22Rv1 (cell line): ENCODE measurements around the gene KCTD2.

Experiments used
- CTCF ChIP-seq: fragments of 450-650 bp; IDR thresholded peaks from 2 replicates; pipeline ENCODE4 v1.5.1; 2017; ENCODE audit warnings: mild to moderate bottlenecking
- ZFX ChIP-seq: fragments of 450-650 bp; IDR thresholded peaks from 2 replicates; pipeline ENCODE4 v1.6.1; 2017; ENCODE audit warnings: antibody characterized with exemption, borderline replicate concordance

- TF ChIP-seq CTCF (no peak), ZFX (no peak)
These were observed 51.8 kb downstream of the KCTD2 start for GRCh38 chr17:75098861-75099260.
